ENCODE results near the gene TMEM25.

GRCh38 chr11:118570787-118571186, 39.8 kb downstream of the TMEM25 start:
- TF ChIP-seq SP1 (IDR thresholded peaks at IDR 0.05), result no peak
- TF ChIP-seq LEF1 (IDR thresholded peaks at IDR 0.05; ENCODE audit: borderline replicate concordance), result no peak
- TF ChIP-seq TARDBP (IDR thresholded peaks at IDR 0.05), result no peak
- TF ChIP-seq ELF4 (IDR thresholded peaks at IDR 0.05), result no peak
- no peak for TF ChIP-seq NFRKB (IDR thresholded peaks at IDR 0.05)
- no peak for TF ChIP-seq FOXM1 (IDR thresholded peaks at IDR 0.05; ENCODE audit: borderline replicate concordance)
- no peak for TF ChIP-seq PKNOX1 (IDR thresholded peaks at IDR 0.05)
- no peak for TF ChIP-seq SUZ12 (IDR thresholded peaks at IDR 0.05)
- TF ChIP-seq L3MBTL2 (conservative IDR thresholded peaks at IDR 0.05), result no peak
- no peak for TF ChIP-seq FOXA1 (IDR thresholded peaks at IDR 0.05)

Data from HEK293T (cell line).